Measurements from ENCODE around the gene KCTD11. TPM values are rescaled to one million over a fixed set of nuclear protein-coding genes. Genes with fewer than 3 reads are reported as not detected.
"Not testable (repeated sequence)": the region's sequence is repeated elsewhere in the genome, so short reads cannot be mapped to it uniquely, and the experiment has no call there.

Gene KCTD11
- total and polyA plus RNA-seq, 4 experiments from 2014 or later: 0.33 to 4.3 (median 2.7) TPM

GRCh38 chr17:7368599-7368994 is 16.6 kb downstream of the KCTD11 start:
- H3K4me3 ChIP-seq (ENCODE audit: low read length in 2 of 2); H3K4me1 Mint-ChIP-seq; H3K27ac ChIP-seq (ENCODE audit: low read depth, low read length); H3K36me3 ChIP-seq (ENCODE audit: insufficient read depth, low read length); H3K27ac Mint-ChIP-seq; H3K4me3 Mint-ChIP-seq; H3K9me3 ChIP-seq (ENCODE audit: control insufficient read depth in 1 of 2, low read length in 2 of 2); DNase-seq; intact Hi-C loops (cut with micrococcal nuclease); H3K9me3 Mint-ChIP-seq; H3K27me3 ChIP-seq (ENCODE audit: insufficient read depth, low read length); POLR2A ChIA-PET (ENCODE audit: partially characterized antibody); H3K4me1 ChIP-seq (ENCODE audit: insufficient read depth, low read length); H3K36me3 Mint-ChIP-seq; H3K27me3 Mint-ChIP-seq: not testable (repeated sequence)
- CTCF ChIA-PET (ENCODE audit: partially characterized antibody): interaction anchor here (1.6 to 2.4 kb wide), 2 partner anchors 12 to 13 kb away, joined by 3 to 10 read pairs; no protein-coding TSS in a partner anchor

- intact Hi-C loops (cut with micrococcal nuclease): no loop called here
- no peaks in the 10 kb centered on the region for H3K9me3 ChIP-seq (ENCODE audit: control insufficient read depth in 1 of 2, low read length in 2 of 2)
- DNase-seq: no peak
- no peak overlapping the region for H3K27ac ChIP-seq (ENCODE audit: low read depth, low read length)
- Mint-ChIP-seq H3K27ac (no peak overlapping the region), H3K9me3 (no peaks in the 10 kb centered on the region), H3K36me3 (no peaks in the 10 kb centered on the region), H3K27me3 (peaks cover 4 to 7% of the 10 kb centered on the region in 2 donors), H3K4me1 (peaks cover 0 to 1% (median 0%) of the 10 kb centered on the region in 4 donors), H3K4me3 (no peak overlapping the region)
- H3K27me3 ChIP-seq (ENCODE audit: insufficient read depth, low read length): no peaks in the 10 kb centered on the region
- ChIA-PET POLR2A (ENCODE audit: partially characterized antibody) (interaction anchor here (0.9 to 3.4 kb wide), 3 partner anchors 9 to 14 kb away, joined by 3 to 9 read pairs (median 5); no protein-coding TSS in a partner anchor), CTCF (ENCODE audit: partially characterized antibody) (interaction anchor here (1.1 to 6.2 kb wide), 2 partner anchors 14 to 104 kb away, joined by 6 to 30 read pairs; partner anchors contain the start of gene TMEM95)
- no peak overlapping the region for H3K4me3 ChIP-seq (ENCODE audit: low read length in 2 of 2)
- no peaks in the 10 kb centered on the region for H3K4me1 ChIP-seq (ENCODE audit: insufficient read depth, low read length)
- H3K36me3 ChIP-seq (ENCODE audit: insufficient read depth, low read length): no peaks in the 10 kb centered on the region
These were observed 17.9 kb downstream of the KCTD11 start for GRCh38 chr17:7369825-7370224.

GRCh38 chr17:7370853-7371252 is 18.9 kb downstream of the KCTD11 start:
- Mint-ChIP-seq H3K27ac (no peak overlapping the region), H3K4me3 (no peak overlapping the region), H3K4me1 (no peaks in the 10 kb centered on the region), H3K9me3 (no peaks in the 10 kb centered on the region), H3K36me3 (no peaks in the 10 kb centered on the region), H3K27me3 (peaks cover 4 to 6% of the 10 kb centered on the region in 2 donors)
- DNase-seq: no peak
- Histone ChIP-seq H3K27ac (ENCODE audit: low read depth, low read length) (no peak overlapping the region), H3K4me1 (ENCODE audit: insufficient read depth, low read length) (no peaks in the 10 kb centered on the region), H3K9me3 (ENCODE audit: control insufficient read depth in 1 of 2, low read length in 2 of 2) (no peaks in the 10 kb centered on the region), H3K36me3 (ENCODE audit: insufficient read depth, low read length) (no peaks in the 10 kb centered on the region), H3K27me3 (ENCODE audit: insufficient read depth, low read length) (no peaks in the 10 kb centered on the region), H3K4me3 (ENCODE audit: low read length in 2 of 2) (no peak overlapping the region)
- CTCF ChIA-PET (ENCODE audit: partially characterized antibody): interaction anchor here (0.7 to 6.2 kb wide), 3 partner anchors 9 to 15 kb away, joined by 3 to 30 read pairs (median 6); partner anchors contain the start of gene TMEM95
- POLR2A ChIA-PET (ENCODE audit: partially characterized antibody): interaction anchor here (1.1 to 3.4 kb wide), 3 partner anchors 13 to 117 kb away, joined by 3 to 9 read pairs (median 4); no protein-coding TSS in a partner anchor
- intact Hi-C loops (cut with micrococcal nuclease): no loop called here

GRCh38 chr17:7374353-7374752 is 22.4 kb downstream of the KCTD11 start:
- POLR2A ChIA-PET (ENCODE audit: partially characterized antibody): interaction anchor here (0.8 to 1.3 kb wide), 2 partner anchors 10 to 19 kb away, joined by 3 to 4 read pairs; no protein-coding TSS in a partner anchor
- H3K27me3 Mint-ChIP-seq: peaks cover 7 to 16% of the 10 kb centered on the region in 2 donors
- intact Hi-C loops (cut with micrococcal nuclease): no loop called here

GRCh38 chr17:7379134-7379533 is 27.2 kb downstream of the KCTD11 start:
- peaks cover 29 to 42% of the 10 kb centered on the region in 2 donors for H3K27me3 Mint-ChIP-seq
- H3K36me3 Mint-ChIP-seq: peaks cover 0 to 7% of the 10 kb centered on the region in 2 donors
- Histone ChIP-seq H3K4me3 (ENCODE audit: low read length in 2 of 2) (no peak overlapping the region), H3K27me3 (ENCODE audit: insufficient read depth, low read length) (peaks cover 9% of the 10 kb centered on the region), H3K9me3 (ENCODE audit: control insufficient read depth in 1 of 2, low read length in 2 of 2) (no peaks in the 10 kb centered on the region), H3K4me1 (ENCODE audit: insufficient read depth, low read length) (peaks cover 9% of the 10 kb centered on the region), H3K27ac (ENCODE audit: low read depth, low read length) (no peak overlapping the region), H3K36me3 (ENCODE audit: insufficient read depth, low read length) (no peaks in the 10 kb centered on the region)
- POLR2A ChIA-PET (ENCODE audit: partially characterized antibody): no interaction called here
- H3K9me3 Mint-ChIP-seq: peaks cover 0 to 6% (median 0%) of the 10 kb centered on the region in 8 donors
- DNase-seq: no peak
- H3K4me3 Mint-ChIP-seq: peak overlapping the region in 1 of 8 donors; percentile 26
- H3K27ac Mint-ChIP-seq: no peak overlapping the region
- peaks cover 5 to 14% (median 8%) of the 10 kb centered on the region in 4 donors for H3K4me1 Mint-ChIP-seq
- intact Hi-C loops (cut with micrococcal nuclease): no loop called here
- CTCF ChIA-PET (ENCODE audit: partially characterized antibody): no interaction called here

More at GRCh38 chr17:7374353-7374752, 22.4 kb downstream of the KCTD11 start:
- no peak for DNase-seq
- Mint-ChIP-seq H3K36me3 (peaks cover 0 to 4% of the 10 kb centered on the region in 2 donors), H3K4me1 (no peaks in the 10 kb centered on the region), H3K27ac (no peak overlapping the region), H3K9me3 (peaks cover 0 to 4% (median 0%) of the 10 kb centered on the region in 8 donors), H3K4me3 (no peak overlapping the region)
- no peaks in the 10 kb centered on the region for H3K27me3 ChIP-seq (ENCODE audit: insufficient read depth, low read length)
- H3K4me1 ChIP-seq (ENCODE audit: insufficient read depth, low read length): no peaks in the 10 kb centered on the region
- H3K27ac ChIP-seq (ENCODE audit: low read depth, low read length): no peak overlapping the region
- no peak overlapping the region for H3K4me3 ChIP-seq (ENCODE audit: low read length in 2 of 2)
- no peaks in the 10 kb centered on the region for H3K36me3 ChIP-seq (ENCODE audit: insufficient read depth, low read length)
- H3K9me3 ChIP-seq (ENCODE audit: control insufficient read depth in 1 of 2, low read length in 2 of 2): no peaks in the 10 kb centered on the region
- CTCF ChIA-PET (ENCODE audit: partially characterized antibody): interaction anchor here (6.2 kb wide), 1 partner anchor 19 kb away, joined by 30 read pairs; the partner anchor contains the start of gene TMEM95

GRCh38 chr17:7380321-7380720 is 28.4 kb downstream of the KCTD11 start:
- no peaks in the 10 kb centered on the region for H3K36me3 ChIP-seq (ENCODE audit: insufficient read depth, low read length)
- peaks cover 29 to 40% of the 10 kb centered on the region in 2 donors for H3K27me3 Mint-ChIP-seq
- no peaks in the 10 kb centered on the region for H3K9me3 ChIP-seq (ENCODE audit: control insufficient read depth in 1 of 2, low read length in 2 of 2)
- H3K27ac Mint-ChIP-seq: peak overlapping the region in 2 of 7 donors; percentile 58 to 75
- H3K4me1 ChIP-seq (ENCODE audit: insufficient read depth, low read length): peaks cover 16% of the 10 kb centered on the region
- POLR2A ChIA-PET (ENCODE audit: partially characterized antibody): interaction anchor here (1.3 to 1.4 kb wide), 2 partner anchors 9 to 14 kb away, joined by 3 read pairs; partner anchors contain the start of gene PLSCR3
- H3K27ac ChIP-seq (ENCODE audit: low read depth, low read length): no peak overlapping the region
- DNase-seq: no peak
- peaks cover 9% of the 10 kb centered on the region for H3K27me3 ChIP-seq (ENCODE audit: insufficient read depth, low read length)
- H3K9me3 Mint-ChIP-seq: peaks cover 0 to 6% (median 0%) of the 10 kb centered on the region in 8 donors
- peak overlapping the region in 2 of 8 donors; percentile 4 to 51 for H3K4me3 Mint-ChIP-seq
- CTCF ChIA-PET (ENCODE audit: partially characterized antibody): interaction anchor here (1.0 to 3.0 kb wide), 2 partner anchors 9 to 56 kb away, joined by 3 to 14 read pairs; partner anchors contain the start of gene TMEM102
- peaks cover 3 to 7% of the 10 kb centered on the region in 2 donors for H3K36me3 Mint-ChIP-seq
- H3K4me1 Mint-ChIP-seq: peaks cover 8 to 23% (median 13%) of the 10 kb centered on the region in 4 donors
- intact Hi-C loops (cut with micrococcal nuclease): no loop called here
- H3K4me3 ChIP-seq (ENCODE audit: low read length in 2 of 2): no peak overlapping the region

GRCh38 chr17:7380855-7381683 is 29.1 kb downstream of the KCTD11 start, which contains the start of gene TNK1:
Gene TNK1, plus strand, starts transcription at chr17:7381089. Its CDS starts 1,838 bp downstream, at chr17:7382927.
- Histone ChIP-seq H3K9me3 (ENCODE audit: control insufficient read depth in 1 of 2, low read length in 2 of 2) (no peaks in the 10 kb centered on the region), H3K36me3 (ENCODE audit: insufficient read depth, low read length) (no peaks in the 10 kb centered on the region), H3K27ac (ENCODE audit: low read depth, low read length) (no peak within 1 kb of the TSS), H3K4me1 (ENCODE audit: insufficient read depth, low read length) (peaks cover 16% of the 10 kb centered on the region), H3K27me3 (ENCODE audit: insufficient read depth, low read length) (peaks cover 9% of the 10 kb centered on the region), H3K4me3 (ENCODE audit: low read length in 2 of 2) (no peak within 1 kb of the TSS)
- Mint-ChIP-seq H3K4me3 (peak within 1 kb of the TSS in 3 of 8 donors; percentile 4 to 51 (median 26)), H3K27me3 (peaks cover 29 to 40% of the 10 kb centered on the region in 2 donors), H3K4me1 (peaks cover 8 to 26% (median 13%) of the 10 kb centered on the region in 4 donors), H3K36me3 (peaks cover 6 to 7% of the 10 kb centered on the region in 2 donors), H3K9me3 (peaks cover 0 to 6% (median 0%) of the 10 kb centered on the region in 8 donors), H3K27ac (peak within 1 kb of the TSS in 4 of 7 donors; percentile 19 to 91 (median 66))
- no peak for DNase-seq
- ChIA-PET POLR2A (ENCODE audit: partially characterized antibody) (interaction anchor here (1.3 to 4.7 kb wide), 4 partner anchors 9 to 103 kb away, joined by 3 to 57 read pairs (median 4); partner anchors contain the start of genes PLSCR3 and POLR2A), CTCF (ENCODE audit: partially characterized antibody) (interaction anchor here (2.0 to 3.0 kb wide), 2 partner anchors 25 to 55 kb away, joined by 5 to 14 read pairs; partner anchors contain the start of gene TMEM102)
- intact Hi-C loops (cut with micrococcal nuclease): no loop called here
